Astrocyte (in vitro differentiated cells and primary cell): ENCODE measurements around the gene PIGX. TPM values are rescaled to one million over a fixed set of nuclear protein-coding genes. Genes with fewer than 3 reads are reported as not detected.

Experiments used
- DNase-seq: peaks from one replicate; pipeline ENCODE4 v3.0.0-alpha.2; 2010; ENCODE audit warnings: low read depth
- FAIRE-seq: peaks from 2 replicates; lab custom pipeline; 2011; peaks lifted over from hg19 to GRCh38; lab: Jason Lieb, UNC
- H2AFZ ChIP-seq: 2 replicates; pipeline ENCODE4 v1.6.0; 2012; ENCODE audit warnings: low read depth, low read length, inconsistent platforms
- H3K27ac ChIP-seq: 2 replicates; pipeline ENCODE4 v1.5.1; 2011; ENCODE audit warnings: low read depth, low read length, inconsistent platforms
- H3K27me3 ChIP-seq: 2 replicates; pipeline ENCODE4 v1.6.0; 2011; ENCODE audit warnings: low read length, inconsistent platforms; ENCODE audit not compliant: insufficient read depth
- H3K36me3 ChIP-seq: 2 replicates; pipeline ENCODE4 v1.5.1; 2011; ENCODE audit warnings: low read length, inconsistent platforms; ENCODE audit not compliant: insufficient read depth
- H3K4me1 ChIP-seq: 2 replicates; pipeline ENCODE4 v1.5.1; 2011; ENCODE audit warnings: low read length, inconsistent platforms; ENCODE audit not compliant: insufficient read depth
- H3K4me2 ChIP-seq: 2 replicates; pipeline ENCODE4 v1.6.0; 2012; ENCODE audit warnings: low read length, inconsistent platforms
- H3K4me3 ChIP-seq: 2 replicates; pipeline ENCODE4 v1.5.1; 2011; ENCODE audit warnings: low read depth, mild to moderate bottlenecking, low read length, inconsistent platforms; ENCODE audit not compliant: insufficient read depth
- H3K79me2 ChIP-seq: 2 replicates; pipeline ENCODE4 v1.6.0; 2012; ENCODE audit warnings: mild to moderate bottlenecking, low read length, inconsistent platforms; ENCODE audit not compliant: insufficient read depth
- H3K9ac ChIP-seq: 2 replicates; pipeline ENCODE4 v1.6.0; 2012; ENCODE audit warnings: mild to moderate bottlenecking, low read length, inconsistent platforms
- H3K9me3 ChIP-seq: 2 replicates; pipeline ENCODE4 v1.5.1; 2012; ENCODE audit warnings: low read depth, mild to moderate bottlenecking, low read length, inconsistent platforms; ENCODE audit not compliant: insufficient read depth
- H4K20me1 ChIP-seq: 2 replicates; pipeline ENCODE4 v1.6.0; 2012; ENCODE audit warnings: low read length, inconsistent platforms; ENCODE audit not compliant: insufficient read depth
- H3K27ac Mint-ChIP-seq: one replicate; pipeline ENCODE4 v1.8.0; 2021; ENCODE audit warnings: mild to moderate bottlenecking, mixed read lengths; ENCODE audit not compliant: unreplicated experiment
- H3K27me3 Mint-ChIP-seq: one replicate; pipeline ENCODE4 v1.8.0; 2021; ENCODE audit warnings: low read depth, mixed read lengths; ENCODE audit not compliant: unreplicated experiment
- H3K36me3 Mint-ChIP-seq: one replicate; pipeline ENCODE4 v1.8.0; 2021; ENCODE audit warnings: low read depth, mixed read lengths; ENCODE audit not compliant: unreplicated experiment
- H3K4me1 Mint-ChIP-seq: one replicate; pipeline ENCODE4 v1.8.0; 2021; ENCODE audit warnings: low read depth, mixed read lengths; ENCODE audit not compliant: unreplicated experiment
- H3K4me3 Mint-ChIP-seq: one replicate; pipeline ENCODE4 v1.8.0; 2021; ENCODE audit warnings: mild to moderate bottlenecking, moderate library complexity, mixed read lengths; ENCODE audit not compliant: unreplicated experiment
- H3K9me3 Mint-ChIP-seq: one replicate; pipeline ENCODE4 v1.8.0; 2021; ENCODE audit warnings: mild to moderate bottlenecking, mixed read lengths; ENCODE audit not compliant: unreplicated experiment
- EZH2 ChIP-seq: IDR thresholded peaks from 2 replicates; pipeline ENCODE4 v1.6.1; 2012; ENCODE audit warnings: mild to moderate bottlenecking, low read length, inconsistent platforms; ENCODE audit not compliant: insufficient read depth
- total RNA-seq: library from RNA; stranded (reverse); gene quantifications from 2 replicates; pipeline ENCODE4 v1.2.1, GENCODE V29; 2021
- TF ChIP-seq, protein P1 (sequence below): IDR thresholded peaks from 2 replicates; pipeline ENCODE4 v1.5.1; 2011; ENCODE audit warnings: low read depth, mild to moderate bottlenecking, inconsistent platforms, low read length, moderate library complexity; ENCODE audit not compliant: insufficient read depth

PIGX gene
- total RNA-seq, 1 donor from 2014 or later, result 13.9 TPM

DNA sequence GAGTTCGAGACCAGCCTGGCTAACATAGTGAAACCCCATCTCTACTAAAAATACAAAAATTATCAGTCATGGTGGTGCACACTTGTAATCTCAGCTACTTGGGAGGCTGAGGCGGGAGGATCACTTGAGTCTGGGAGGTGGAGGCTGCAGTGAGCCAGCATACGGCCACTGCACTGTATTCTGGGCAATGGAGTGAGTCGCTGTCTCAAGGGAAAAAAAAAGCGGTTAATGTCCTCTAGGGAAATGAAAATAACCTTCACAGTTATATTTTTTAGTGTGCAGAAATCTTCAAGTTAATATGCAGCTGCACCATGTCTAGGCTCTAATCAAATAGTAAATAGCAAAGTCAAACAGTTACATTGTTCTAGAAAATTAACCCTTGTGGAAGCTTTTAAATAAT lies 14.9 kb upstream of the PIGX start:
- H2AFZ ChIP-seq, result no peak overlapping the region
- FAIRE-seq (no peak), DNase-seq (no peak)
- Mint-ChIP-seq H3K4me3 (no peak overlapping the region), H3K9me3 (no peaks in the 10 kb centered on the region), H3K27ac (no peak overlapping the region), H3K27me3 (peaks cover 3% of the 10 kb centered on the region), H3K36me3 (no peaks in the 10 kb centered on the region), H3K4me1 (peaks cover 6% of the 10 kb centered on the region)
- H3K36me3 ChIP-seq, result no peaks in the 10 kb centered on the region
- H3K4me1 ChIP-seq, result no peaks in the 10 kb centered on the region
- TF ChIP-seq EZH2, result no peak
- TF ChIP-seq, protein P1, sequence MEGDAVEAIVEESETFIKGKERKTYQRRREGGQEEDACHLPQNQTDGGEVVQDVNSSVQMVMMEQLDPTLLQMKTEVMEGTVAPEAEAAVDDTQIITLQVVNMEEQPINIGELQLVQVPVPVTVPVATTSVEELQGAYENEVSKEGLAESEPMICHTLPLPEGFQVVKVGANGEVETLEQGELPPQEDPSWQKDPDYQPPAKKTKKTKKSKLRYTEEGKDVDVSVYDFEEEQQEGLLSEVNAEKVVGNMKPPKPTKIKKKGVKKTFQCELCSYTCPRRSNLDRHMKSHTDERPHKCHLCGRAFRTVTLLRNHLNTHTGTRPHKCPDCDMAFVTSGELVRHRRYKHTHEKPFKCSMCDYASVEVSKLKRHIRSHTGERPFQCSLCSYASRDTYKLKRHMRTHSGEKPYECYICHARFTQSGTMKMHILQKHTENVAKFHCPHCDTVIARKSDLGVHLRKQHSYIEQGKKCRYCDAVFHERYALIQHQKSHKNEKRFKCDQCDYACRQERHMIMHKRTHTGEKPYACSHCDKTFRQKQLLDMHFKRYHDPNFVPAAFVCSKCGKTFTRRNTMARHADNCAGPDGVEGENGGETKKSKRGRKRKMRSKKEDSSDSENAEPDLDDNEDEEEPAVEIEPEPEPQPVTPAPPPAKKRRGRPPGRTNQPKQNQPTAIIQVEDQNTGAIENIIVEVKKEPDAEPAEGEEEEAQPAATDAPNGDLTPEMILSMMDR, result no peak
- H3K27ac ChIP-seq, result no peak overlapping the region
- no peaks in the 10 kb centered on the region for H4K20me1 ChIP-seq
- no peak overlapping the region for H3K4me3 ChIP-seq
- no peak overlapping the region for H3K9ac ChIP-seq
- no peaks in the 10 kb centered on the region for H3K9me3 ChIP-seq
- no peaks in the 10 kb centered on the region for H3K27me3 ChIP-seq
- H3K4me2 ChIP-seq, result no peak overlapping the region
- H3K79me2 ChIP-seq, result no peaks in the 10 kb centered on the region

DNA sequence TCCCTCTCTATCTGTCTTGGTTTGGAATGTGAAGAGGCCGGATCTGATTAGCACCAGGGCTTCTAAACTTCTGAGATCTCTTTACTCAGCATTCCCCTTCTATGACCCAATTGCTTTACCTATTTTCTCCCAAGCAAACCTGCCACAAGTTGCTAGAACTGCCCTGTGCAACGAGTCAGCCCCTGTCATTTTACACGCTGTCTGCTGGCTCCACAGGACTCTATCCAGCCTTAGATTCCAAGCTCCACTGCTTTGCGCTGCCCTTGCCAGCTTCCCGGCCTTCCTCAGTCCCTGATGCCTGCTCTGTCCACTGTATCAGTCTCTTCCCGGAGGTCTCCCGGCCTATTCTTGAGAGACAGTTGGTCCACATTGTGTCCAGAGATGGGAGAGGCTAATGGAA lies 12.4 kb upstream of the PIGX start:
- no peaks in the 10 kb centered on the region for H3K4me1 ChIP-seq
- H3K27me3 ChIP-seq, result no peaks in the 10 kb centered on the region
- H3K4me2 ChIP-seq, result no peak overlapping the region
- H3K79me2 ChIP-seq, result no peaks in the 10 kb centered on the region
- no peaks in the 10 kb centered on the region for H3K36me3 ChIP-seq
- Mint-ChIP-seq H3K27me3 (peaks cover 3% of the 10 kb centered on the region), H3K9me3 (no peaks in the 10 kb centered on the region), H3K27ac (peak overlapping the region; percentile 38), H3K36me3 (no peaks in the 10 kb centered on the region), H3K4me3 (no peak overlapping the region), H3K4me1 (peaks cover 6% of the 10 kb centered on the region)
- H3K4me3 ChIP-seq, result no peak overlapping the region
- no peak for FAIRE-seq
- H3K9me3 ChIP-seq, result no peaks in the 10 kb centered on the region
- no peak overlapping the region for H2AFZ ChIP-seq
- TF ChIP-seq, protein P1, result no peak
- TF ChIP-seq EZH2, result no peak
- H3K27ac ChIP-seq, result no peak overlapping the region
- H3K9ac ChIP-seq, result no peak overlapping the region
- no peaks in the 10 kb centered on the region for H4K20me1 ChIP-seq
- no peak for DNase-seq

DNA sequence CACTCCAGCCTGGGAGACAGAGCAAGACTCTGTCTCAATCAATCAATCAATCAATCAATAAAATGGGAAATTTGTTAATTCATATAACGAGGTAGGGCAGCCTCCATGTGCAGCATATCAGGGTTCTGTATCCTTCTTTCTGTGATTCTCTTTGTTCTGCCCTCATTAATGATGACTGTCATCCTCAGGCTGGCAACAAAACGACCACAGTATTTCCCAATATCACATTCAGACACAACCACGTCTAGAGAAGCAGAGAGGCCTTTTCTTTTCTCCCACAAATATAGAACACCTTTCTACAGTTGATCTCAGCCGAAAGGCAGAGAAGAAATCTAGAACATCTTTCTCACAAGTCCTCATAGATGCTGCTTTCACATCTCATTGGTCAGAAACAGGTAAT lies 11.4 kb upstream of the PIGX start:
- no peaks in the 10 kb centered on the region for H3K36me3 Mint-ChIP-seq
- H3K4me3 ChIP-seq, result no peak overlapping the region
- H3K9me3 ChIP-seq, result no peaks in the 10 kb centered on the region
- no peak overlapping the region for H3K4me3 Mint-ChIP-seq
- peaks cover 6% of the 10 kb centered on the region for H3K4me1 Mint-ChIP-seq
- DNase-seq, result no peak
- no peaks in the 10 kb centered on the region for H3K36me3 ChIP-seq
- H4K20me1 ChIP-seq, result no peaks in the 10 kb centered on the region
- peaks cover 3% of the 10 kb centered on the region for H3K27me3 Mint-ChIP-seq
- H3K4me1 ChIP-seq, result no peaks in the 10 kb centered on the region
- TF ChIP-seq EZH2, result no peak
- TF ChIP-seq, protein P1, result no peak
- no peak overlapping the region for H3K4me2 ChIP-seq
- no peak overlapping the region for H3K27ac ChIP-seq
- no peaks in the 10 kb centered on the region for H3K79me2 ChIP-seq
- H3K27me3 ChIP-seq, result no peaks in the 10 kb centered on the region
- no peak for FAIRE-seq
- H3K27ac Mint-ChIP-seq, result no peak overlapping the region
- no peaks in the 10 kb centered on the region for H3K9me3 Mint-ChIP-seq
- no peak overlapping the region for H3K9ac ChIP-seq
- no peak overlapping the region for H2AFZ ChIP-seq
